SH-SY5Y (cell line): ENCODE results near the gene GADD45B.

Source experiments
- GATA2 ChIP-seq: IDR thresholded peaks from 2 replicates; pipeline ENCODE4 v1.6.1; 2011; ENCODE audit warnings: mild to moderate bottlenecking, low read depth, low read length
- GATA3 ChIP-seq: IDR thresholded peaks from 2 replicates; pipeline ENCODE4 v1.6.1; 2011; ENCODE audit warnings: low read depth, mild to moderate bottlenecking, low read length, moderate library complexity

GRCh38 chr19:2426611-2427428 lies 49.1 kb upstream of the GADD45B start:
- TF ChIP-seq GATA2 = no peak
- no peak for TF ChIP-seq GATA3
